SK-N-MC (cell line): ENCODE results near the gene ACSM6.

Experiments used
- EZH2 ChIP-seq: fragments of 200-600 bp; sonication (generic); IDR thresholded peaks from one replicate; pipeline ENCODE4 v1.6.1; 2017; ENCODE audit warnings: antibody characterized with exemption
- FOXP2 ChIP-seq: optimal IDR thresholded peaks from 2 replicates; pipeline ENCODE3; 2011; ENCODE audit warnings: mild to moderate bottlenecking, moderate library complexity; ENCODE audit not compliant: insufficient read depth; ENCODE audit errors: extremely low read length, control extremely low read depth
- POLR2AphosphoS5 ChIP-seq: IDR thresholded peaks from 2 replicates; pipeline ENCODE4 v1.6.1; 2012; ENCODE audit warnings: mild to moderate bottlenecking, low read depth, low read length, borderline replicate concordance

DNA sequence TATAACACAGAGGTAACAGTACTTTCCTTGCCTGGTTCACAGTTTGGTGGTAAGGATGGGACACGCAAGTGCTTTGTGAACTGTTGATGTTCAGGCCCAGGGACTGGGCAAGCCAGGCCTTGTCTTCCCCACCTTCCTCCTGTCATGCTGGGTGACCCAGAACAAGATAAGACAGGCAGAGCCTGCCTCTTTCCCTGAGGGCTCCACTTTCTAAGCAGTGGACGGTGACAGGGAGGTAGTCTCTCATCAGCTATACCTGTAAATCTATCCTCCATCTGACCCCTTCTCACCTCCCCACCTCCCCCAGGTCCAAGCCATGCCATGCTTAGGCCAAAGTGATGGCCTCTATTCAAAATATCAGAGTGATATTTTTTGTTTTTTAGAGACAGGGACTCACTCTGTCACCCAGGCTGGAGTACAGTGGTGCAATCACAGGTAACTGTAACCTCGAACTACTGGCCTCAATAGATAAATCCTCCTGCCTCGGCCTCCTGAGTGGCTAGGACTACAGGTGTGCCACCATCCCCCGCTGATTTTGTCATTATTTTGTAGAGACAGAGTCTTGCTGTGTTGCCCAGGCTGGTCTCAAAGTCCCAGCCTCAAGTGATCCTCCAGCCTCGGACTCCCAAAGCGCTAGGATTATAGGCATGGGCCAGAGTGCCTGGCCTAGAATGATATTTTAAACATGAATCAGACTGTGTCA, 54.0 kb downstream of the ACSM6 start:
- TF ChIP-seq EZH2 (no peak), POLR2AphosphoS5 (no peak), FOXP2 (no peak)
